ENCODE results near the gene PDZD2.

- TF ChIP-seq CTCF (conservative IDR thresholded peaks at IDR 0.05; ENCODE audit: low read depth, low read length) (no peak), EZH2 (IDR thresholded peaks at IDR 0.05; ENCODE audit: borderline replicate concordance, low read depth, low read length, poor library complexity, severe bottlenecking) (no peak)
Observed at GRCh38 chr5:31630931-31631330, 8.0 kb upstream of the PDZD2 start.
